Stimulated activated CD4-positive, alpha-beta T cell treated with anti-CD3 and anti-CD28 coated beads, Interleukin-4, amount 100 ng/mL, for 48 hours (primary cell): ENCODE measurements around the gene DCUN1D2.

Experiments
- DNase-seq, 2 donors: peaks; one replicate each; pipeline ENCODE4 v3.0.0-alpha.2; 2020; ENCODE audit warnings: low read depth in 2 of 2

DCUN1D2 gene

GRCh38 chr13:113519556-113519955 lies 29.0 kb upstream of the DCUN1D2 start:
- no peak for DNase-seq

- DNase-seq = no peak
These were observed 27.7 kb upstream of the DCUN1D2 start for GRCh38 chr13:113518076-113518803.

- no peak for DNase-seq
These were observed 24.3 kb upstream of the DCUN1D2 start for GRCh38 chr13:113514847-113515246.

GRCh38 chr13:113513761-113514160 lies 23.2 kb upstream of the DCUN1D2 start:
- no peak for DNase-seq

GRCh38 chr13:113511361-113511760 lies 20.9 kb upstream of the DCUN1D2 start:
- DNase-seq = no peak

GRCh38 chr13:113510871-113511270 lies 20.4 kb upstream of the DCUN1D2 start:
- no peak for DNase-seq

- no peak for DNase-seq
These were observed 19.5 kb upstream of the DCUN1D2 start for GRCh38 chr13:113509989-113510388.

GRCh38 chr13:113508521-113509254 lies 18.2 kb upstream of the DCUN1D2 start:
- no peak for DNase-seq

GRCh38 chr13:113507505-113508345 lies 17.2 kb upstream of the DCUN1D2 start:
- no peak for DNase-seq

GRCh38 chr13:113506871-113507388 lies 16.4 kb upstream of the DCUN1D2 start:
- no peak for DNase-seq

- no peak for DNase-seq
These were observed 15.6 kb upstream of the DCUN1D2 start for GRCh38 chr13:113506025-113506685.

- no peak for DNase-seq
These were observed 12.2 kb upstream of the DCUN1D2 start for GRCh38 chr13:113502686-113503085.

- DNase-seq = no peak
These were observed 10.2 kb upstream of the DCUN1D2 start for GRCh38 chr13:113500530-113501265.

GRCh38 chr13:113499936-113500335 lies 9.4 kb upstream of the DCUN1D2 start:
- DNase-seq = no peak

GRCh38 chr13:113498905-113499304 lies 8.4 kb upstream of the DCUN1D2 start:
- DNase-seq = no peak

- DNase-seq = no peak
These were observed 6.7 kb upstream of the DCUN1D2 start for GRCh38 chr13:113497217-113497616.

- no peak for DNase-seq
These were observed 5.1 kb upstream of the DCUN1D2 start for GRCh38 chr13:113495494-113496210.

- no peak for DNase-seq
These were observed 2.9 kb upstream of the DCUN1D2 start for GRCh38 chr13:113493315-113493951.

- no peak for DNase-seq
These were observed 1.5 kb upstream of the DCUN1D2 start for GRCh38 chr13:113491982-113492381.

GRCh38 chr13:113491418-113491883 lies 940 bp upstream of the DCUN1D2 start:
- DNase-seq = no peak
